ENCODE results near the gene COL24A1. TPM values are rescaled to one million over a fixed set of nuclear protein-coding genes. Genes with fewer than 3 reads are reported as not detected.

Gene COL24A1
- total and polyA plus RNA-seq, 2 donors (not counting 1 experiment from before 2014, with no cell fraction given): not detected

- no peak for DNase-seq
- H3K27ac Mint-ChIP-seq: no peak overlapping the region
- WGBS (ENCODE audit: insufficient coverage): no CpG with 5 or more reads among the region's 2 CpGs
- H3K4me3 Mint-ChIP-seq: no peak overlapping the region
- H3K4me1 Mint-ChIP-seq: no peaks in the 10 kb centered on the region
- H3K27ac ChIP-seq (ENCODE audit: low read length in 2 of 2): no peak overlapping the region
- ATAC-seq (ENCODE audit: low read depth): no peak
- H3K36me3 ChIP-seq (replicated peaks in 1 of 2; ENCODE audit: control extremely low read depth in 1 of 2, control insufficient read depth in 1 of 2, extremely low read depth in 1 of 2, insufficient read depth in 2 of 2, low read length in 1 of 2): no peaks in the 10 kb centered on the region
- no peaks in the 10 kb centered on the region for H3K27me3 ChIP-seq (replicated peaks in 1 of 4; ENCODE audit: control extremely low read depth in 1 of 4, control insufficient read depth in 3 of 4, insufficient read depth in 4 of 4, low read length in 3 of 4)
- H3K4me3 ChIP-seq (ENCODE audit: control extremely low read depth in 1 of 5, extremely low read depth in 1 of 5, insufficient read depth in 1 of 5, low read depth in 2 of 5, low read length in 4 of 5): no peak overlapping the region
- H3K79me2 ChIP-seq (ENCODE audit: control insufficient read depth, insufficient read depth, low read length): no peaks in the 10 kb centered on the region
- no peak for TF ChIP-seq CTCF (IDR thresholded peaks at IDR 0.05)
- no peak for TF ChIP-seq EZH2 (IDR thresholded peaks at IDR 0.05; ENCODE audit: borderline replicate concordance, insufficient read depth, low read depth, low read length, poor library complexity, severe bottlenecking)
- CTCF ChIA-PET: no interaction called here
- intact Hi-C loops (cut with micrococcal nuclease): no loop called here
- no peak overlapping the region for H2AFZ ChIP-seq (ENCODE audit: insufficient read depth, low read depth, low read length, poor library complexity, severe bottlenecking)
- H3K4me2 ChIP-seq (replicated peaks; ENCODE audit: low read depth, low read length, poor library complexity, severe bottlenecking): no peak overlapping the region
- H3K27me3 Mint-ChIP-seq: no peaks in the 10 kb centered on the region
- no peaks in the 10 kb centered on the region for H3K9me3 Mint-ChIP-seq (ENCODE audit: insufficient read depth)
- H3K4me1 ChIP-seq (ENCODE audit: control insufficient read depth in 2 of 2, insufficient read depth in 2 of 2, low read length in 2 of 2): no peaks in the 10 kb centered on the region
- no peak overlapping the region for H3K9ac ChIP-seq (ENCODE audit: low read length)
- no peaks in the 10 kb centered on the region for H3K9me3 ChIP-seq (ENCODE audit: control extremely low read depth in 1 of 3, control insufficient read depth in 2 of 3, insufficient read depth in 1 of 3, low read length in 2 of 3)
- POLR2A ChIA-PET: no interaction called here
- H4K20me1 ChIP-seq (ENCODE audit: control insufficient read depth, insufficient read depth, low read length, poor library complexity, severe bottlenecking): no peaks in the 10 kb centered on the region
These were observed 215.8 kb downstream of the COL24A1 start for GRCh38 chr1:85940656-85941306.

- Histone ChIP-seq H3K4me3 (ENCODE audit: control extremely low read depth in 1 of 5, extremely low read depth in 1 of 5, insufficient read depth in 1 of 5, low read depth in 2 of 5, low read length in 4 of 5) (no peak overlapping the region), H3K9me3 (ENCODE audit: control extremely low read depth in 1 of 3, control insufficient read depth in 2 of 3, insufficient read depth in 1 of 3, low read length in 2 of 3) (no peaks in the 10 kb centered on the region)
- no peak for DNase-seq
These were observed 217.7 kb downstream of the COL24A1 start for GRCh38 chr1:85938829-85939228.

More at GRCh38 chr1:85938829-85939228, 217.7 kb downstream of the COL24A1 start:
- H2AFZ ChIP-seq (ENCODE audit: insufficient read depth, low read depth, low read length, poor library complexity, severe bottlenecking): no peak overlapping the region
- intact Hi-C loops (cut with micrococcal nuclease): no loop called here
- POLR2A ChIA-PET: no interaction called here
- no peak for TF ChIP-seq EZH2 (IDR thresholded peaks at IDR 0.05; ENCODE audit: borderline replicate concordance, insufficient read depth, low read depth, low read length, poor library complexity, severe bottlenecking)
- no peak for TF ChIP-seq CTCF (IDR thresholded peaks at IDR 0.05)
- H3K4me1 ChIP-seq (ENCODE audit: control insufficient read depth in 2 of 2, insufficient read depth in 2 of 2, low read length in 2 of 2): no peaks in the 10 kb centered on the region
- CTCF ChIA-PET: no interaction called here
- H3K9ac ChIP-seq (ENCODE audit: low read length): no peak overlapping the region
- no peaks in the 10 kb centered on the region for H3K79me2 ChIP-seq (ENCODE audit: control insufficient read depth, insufficient read depth, low read length)
- WGBS (ENCODE audit: insufficient coverage): 50% methylated on average over 1 of the region's 4 CpGs
- no peaks in the 10 kb centered on the region for H4K20me1 ChIP-seq (ENCODE audit: control insufficient read depth, insufficient read depth, low read length, poor library complexity, severe bottlenecking)
- H3K36me3 ChIP-seq (replicated peaks in 1 of 2; ENCODE audit: control extremely low read depth in 1 of 2, control insufficient read depth in 1 of 2, extremely low read depth in 1 of 2, insufficient read depth in 2 of 2, low read length in 1 of 2): no peaks in the 10 kb centered on the region
- H3K4me3 Mint-ChIP-seq: no peak overlapping the region
- H3K9me3 Mint-ChIP-seq (ENCODE audit: insufficient read depth): no peaks in the 10 kb centered on the region
- no peak overlapping the region for H3K27ac ChIP-seq (ENCODE audit: low read length in 2 of 2)
- no peaks in the 10 kb centered on the region for H3K27me3 ChIP-seq (replicated peaks in 1 of 4; ENCODE audit: control extremely low read depth in 1 of 4, control insufficient read depth in 3 of 4, insufficient read depth in 4 of 4, low read length in 3 of 4)
- H3K4me2 ChIP-seq (replicated peaks; ENCODE audit: low read depth, low read length, poor library complexity, severe bottlenecking): no peak overlapping the region
- no peak for ATAC-seq (ENCODE audit: low read depth)
- no peaks in the 10 kb centered on the region for H3K4me1 Mint-ChIP-seq
- no peaks in the 10 kb centered on the region for H3K27me3 Mint-ChIP-seq
- H3K27ac Mint-ChIP-seq: no peak overlapping the region
